HEK293T (cell line): ENCODE measurements around the gene SETD4.

Source experiments
- ELF4 ChIP-seq: fragments of 450-650 bp; IDR thresholded peaks from 2 replicates; pipeline ENCODE4 v1.6.1; 2017; ENCODE audit warnings: antibody characterized with exemption
- FOXK2 ChIP-seq: fragments of 450-650 bp; IDR thresholded peaks from 2 replicates; pipeline ENCODE4 v1.6.1; 2016; ENCODE audit warnings: mild to moderate bottlenecking
- FOXM1 ChIP-seq: fragments of 450-650 bp; IDR thresholded peaks from 2 replicates; pipeline ENCODE4 v1.6.1; 2017; ENCODE audit warnings: mild to moderate bottlenecking, borderline replicate concordance
- LEF1 ChIP-seq: fragments of 450-650 bp; IDR thresholded peaks from 2 replicates; pipeline ENCODE4 v1.6.1; 2017; ENCODE audit warnings: mild to moderate bottlenecking, borderline replicate concordance
- NFRKB ChIP-seq: fragments of 450-650 bp; IDR thresholded peaks from 2 replicates; pipeline ENCODE4 v1.6.1; 2016; ENCODE audit warnings: mild to moderate bottlenecking, moderate library complexity
- SP1 ChIP-seq: fragments of 450-650 bp; IDR thresholded peaks from 2 replicates; pipeline ENCODE4 v1.6.1; 2017
- SUZ12 ChIP-seq: fragments of 450-650 bp; IDR thresholded peaks from 2 replicates; pipeline ENCODE4 v1.6.1; 2016; ENCODE audit warnings: mild to moderate bottlenecking
- TARDBP ChIP-seq: fragments of 450-650 bp; IDR thresholded peaks from 2 replicates; pipeline ENCODE4 v1.6.1; 2016
- ZNF384 ChIP-seq: fragments of 450-650 bp; IDR thresholded peaks from 2 replicates; pipeline ENCODE4 v1.6.1; 2016
- TF ChIP-seq, protein P1 (sequence below): fragments of 450-650 bp; IDR thresholded peaks from 2 replicates; pipeline ENCODE4 v1.6.1; 2016

DNA sequence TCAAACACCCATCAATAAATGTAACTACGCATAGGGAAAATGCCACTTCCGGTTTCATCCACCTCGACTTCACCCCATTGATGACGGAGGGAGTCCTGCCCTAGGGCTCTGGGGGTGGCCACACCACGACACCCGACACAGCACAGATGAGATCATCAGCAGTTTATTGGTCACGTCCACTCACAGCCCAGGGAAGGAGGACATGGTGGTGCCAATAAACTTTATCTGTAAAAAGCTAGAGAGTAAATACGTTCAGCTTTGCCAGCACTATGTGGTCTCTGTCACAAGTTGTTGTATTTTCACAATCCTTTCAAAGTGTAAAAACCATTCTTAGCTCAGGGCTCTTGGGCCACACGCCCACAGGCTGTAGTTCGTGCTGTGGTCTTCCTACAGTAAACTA, 16.3 kb downstream of the SETD4 start:
- TF ChIP-seq TARDBP (no peak), SP1 (no peak), ELF4 (no peak), LEF1 (no peak), ZNF384 (no peak), SUZ12 (no peak), FOXM1 (no peak), NFRKB (no peak), FOXK2 (no peak)
- TF ChIP-seq, protein P1, sequence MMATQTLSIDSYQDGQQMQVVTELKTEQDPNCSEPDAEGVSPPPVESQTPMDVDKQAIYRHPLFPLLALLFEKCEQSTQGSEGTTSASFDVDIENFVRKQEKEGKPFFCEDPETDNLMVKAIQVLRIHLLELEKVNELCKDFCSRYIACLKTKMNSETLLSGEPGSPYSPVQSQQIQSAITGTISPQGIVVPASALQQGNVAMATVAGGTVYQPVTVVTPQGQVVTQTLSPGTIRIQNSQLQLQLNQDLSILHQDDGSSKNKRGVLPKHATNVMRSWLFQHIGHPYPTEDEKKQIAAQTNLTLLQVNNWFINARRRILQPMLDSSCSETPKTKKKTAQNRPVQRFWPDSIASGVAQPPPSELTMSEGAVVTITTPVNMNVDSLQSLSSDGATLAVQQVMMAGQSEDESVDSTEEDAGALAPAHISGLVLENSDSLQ: no peak
